HK-2 (cell line): ENCODE results near the gene ELANE.
A peak's percentile ranks its signal among the peaks of the same experiment; 100 is the strongest.
"Not testable (repeated sequence)": the region's sequence is repeated elsewhere in the genome, so short reads cannot be mapped to it uniquely, and the experiment has no call there.

Source experiments
- DNase-seq: peaks from one replicate; pipeline ENCODE4 v3.0.0-alpha.2; 2018; ENCODE audit not compliant: unreplicated experiment

ELANE gene

DNA sequence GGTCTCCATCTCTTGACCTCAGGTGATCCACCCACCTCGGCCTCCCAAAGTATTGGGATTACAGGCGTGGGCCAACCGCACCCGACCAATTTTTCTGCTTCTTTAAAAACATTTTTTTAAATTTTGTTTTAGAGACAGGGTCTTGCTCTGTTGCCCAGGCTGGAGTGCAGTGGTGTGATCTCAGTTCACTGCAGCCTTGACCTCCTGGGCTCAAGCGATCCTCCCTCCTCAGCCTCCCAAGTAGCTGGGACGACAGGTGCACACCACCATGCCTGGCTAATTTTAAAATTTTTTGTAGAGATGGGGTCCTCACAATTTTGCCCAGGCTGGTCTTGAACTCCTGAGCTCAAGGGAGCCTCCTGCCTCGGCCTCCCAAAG, 9.3 kb upstream of the ELANE start:
- not testable (repeated sequence) for DNase-seq

DNA sequence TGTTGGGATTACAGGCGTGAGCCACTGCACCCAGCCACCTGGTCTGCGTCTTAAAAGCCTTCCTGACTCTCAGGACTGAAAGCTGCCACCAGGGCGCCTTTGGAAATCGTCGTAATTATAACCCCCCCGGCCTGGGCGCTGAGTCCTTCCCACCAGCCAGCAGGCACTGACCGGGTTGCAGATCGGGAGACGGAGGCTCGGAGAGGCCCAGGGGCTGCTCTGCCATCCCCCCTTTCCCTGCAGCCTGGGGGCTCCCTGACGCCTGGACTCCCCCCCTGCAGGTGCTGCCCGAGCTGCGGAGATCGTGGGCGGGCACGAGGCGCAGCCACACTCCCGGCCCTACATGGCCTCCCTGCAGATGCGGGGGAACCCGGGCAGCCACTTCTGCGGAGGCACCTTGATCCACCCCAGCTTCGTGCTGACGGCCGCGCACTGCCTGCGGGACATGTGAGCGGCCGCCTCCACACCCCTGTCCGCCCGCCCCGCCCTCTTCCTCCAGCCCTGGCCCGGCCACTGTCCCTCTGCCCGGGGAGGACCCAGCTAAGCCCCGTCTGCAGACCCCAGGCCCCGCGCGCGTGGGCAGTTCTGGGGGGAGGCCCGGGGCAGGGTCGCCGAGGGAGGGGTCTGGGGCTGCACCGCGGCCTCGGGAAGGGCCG, 8.8 kb upstream of the ELANE start:
- DNase-seq = peak; percentile 43

DNA sequence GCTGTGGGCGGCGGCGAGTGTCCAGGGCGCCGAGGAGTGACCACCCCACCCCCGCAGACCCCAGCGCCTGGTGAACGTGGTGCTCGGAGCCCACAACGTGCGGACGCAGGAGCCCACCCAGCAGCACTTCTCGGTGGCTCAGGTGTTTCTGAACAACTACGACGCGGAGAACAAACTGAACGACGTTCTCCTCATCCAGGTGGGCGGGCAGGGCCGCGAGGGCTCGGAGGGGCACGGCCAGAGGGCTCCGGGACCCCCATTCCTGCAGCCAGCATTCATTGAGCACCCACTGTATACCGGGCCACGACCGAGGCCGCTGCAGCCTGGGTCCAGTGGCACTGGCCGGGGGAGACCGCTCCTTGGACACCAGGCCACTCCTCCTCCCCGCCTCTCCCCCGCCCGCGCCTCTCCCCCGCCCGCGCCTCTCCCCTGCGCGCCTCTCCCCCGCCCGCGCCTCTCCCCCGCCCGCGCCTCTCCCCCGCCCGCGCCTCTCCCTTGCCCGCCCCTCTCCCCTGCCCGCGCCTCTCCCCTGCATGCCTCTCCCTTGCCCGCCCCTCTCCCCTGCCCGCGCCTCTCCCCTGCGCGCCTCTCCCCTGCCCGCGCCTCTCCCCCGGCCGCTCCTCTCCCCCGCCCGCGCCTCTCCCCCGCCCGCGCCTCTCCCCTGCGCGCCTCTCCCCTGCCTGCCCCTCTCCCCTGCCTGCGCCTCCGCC, 8.1 kb upstream of the ELANE start:
- DNase-seq = no peak

DNA sequence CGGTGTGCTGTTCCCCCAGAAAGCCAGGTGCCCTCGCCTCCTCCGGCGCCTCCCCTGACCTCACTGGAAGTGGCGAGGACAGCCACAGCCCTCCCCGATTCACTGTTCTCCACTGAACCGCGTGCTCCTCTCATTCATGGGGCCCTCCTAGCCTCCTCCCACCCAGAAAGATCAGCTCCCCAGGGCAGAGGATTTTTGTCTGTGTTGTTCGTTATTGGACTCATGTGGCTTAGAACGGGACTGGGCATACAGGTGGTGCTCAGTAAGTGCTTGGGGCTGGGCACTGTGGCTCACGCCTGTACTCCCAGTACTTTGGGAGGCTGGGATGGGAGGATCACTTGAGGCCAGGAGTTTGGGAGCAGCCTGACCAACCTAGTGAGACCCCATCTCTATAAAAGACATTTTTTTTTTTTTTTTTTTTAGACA, 7.5 kb upstream of the ELANE start:
- no peak for DNase-seq

DNA sequence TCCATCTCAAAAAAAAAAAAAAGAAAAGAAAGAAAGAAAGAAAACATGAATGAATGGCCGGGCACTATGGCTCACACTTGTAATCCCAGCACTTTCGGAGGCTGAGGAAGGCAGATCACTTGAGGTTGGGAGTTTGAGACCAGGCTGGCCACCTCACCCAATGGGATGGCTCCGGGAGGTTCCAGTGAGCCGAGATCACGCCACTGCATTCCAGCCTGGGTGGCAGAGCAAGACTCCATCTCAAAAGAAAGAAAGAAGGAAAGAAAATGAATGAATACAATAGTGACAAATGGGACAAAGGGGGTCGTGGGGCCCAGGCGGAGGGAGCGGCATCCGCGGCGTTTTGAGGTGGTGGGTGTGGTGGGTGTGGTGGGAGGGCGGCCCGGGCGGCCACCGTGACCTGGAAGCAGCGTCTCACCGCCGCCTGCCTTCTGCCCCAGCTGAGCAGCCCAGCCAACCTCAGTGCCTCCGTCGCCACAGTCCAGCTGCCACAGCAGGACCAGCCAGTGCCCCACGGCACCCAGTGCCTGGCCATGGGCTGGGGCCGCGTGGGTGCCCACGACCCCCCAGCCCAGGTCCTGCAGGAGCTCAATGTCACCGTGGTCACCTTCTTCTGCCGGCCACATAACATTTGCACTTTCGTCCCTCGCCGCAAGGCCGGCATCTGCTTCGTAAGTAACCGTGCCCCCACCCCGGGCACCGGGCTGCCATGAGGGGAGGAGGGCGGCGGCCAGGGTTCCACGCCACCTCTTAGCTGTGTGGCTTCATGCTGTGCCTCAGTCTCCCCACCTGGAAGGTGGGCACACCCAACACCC, 6.2 kb upstream of the ELANE start:
- DNase-seq = no peak

DNA sequence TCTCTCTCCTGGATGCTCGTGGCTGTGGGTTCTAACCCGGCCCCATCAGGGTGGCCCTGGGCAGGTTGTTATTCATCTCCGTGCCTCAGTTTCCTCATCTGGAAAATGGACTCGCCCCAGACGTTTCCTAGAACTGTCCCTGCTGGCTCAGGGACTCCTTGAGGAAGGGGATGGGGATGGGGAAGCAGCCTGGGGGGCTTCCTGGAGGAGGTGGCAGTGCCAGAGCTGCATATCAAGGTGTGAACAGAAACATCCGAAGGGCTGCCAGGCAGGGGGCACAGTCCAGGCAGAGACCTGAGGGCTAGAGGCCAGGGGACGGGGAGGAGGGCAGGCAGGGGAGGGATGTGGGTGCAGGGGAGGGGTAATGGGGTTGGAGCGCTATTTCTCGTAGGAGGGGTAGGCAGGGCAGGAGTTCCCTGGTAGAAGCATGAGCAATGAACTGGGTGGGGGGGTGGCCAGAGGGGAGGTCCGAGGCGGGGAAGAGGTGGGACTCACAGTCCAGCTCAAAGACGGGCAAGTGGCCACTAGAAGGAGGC, 3.6 kb upstream of the ELANE start:
- no peak for DNase-seq

DNA sequence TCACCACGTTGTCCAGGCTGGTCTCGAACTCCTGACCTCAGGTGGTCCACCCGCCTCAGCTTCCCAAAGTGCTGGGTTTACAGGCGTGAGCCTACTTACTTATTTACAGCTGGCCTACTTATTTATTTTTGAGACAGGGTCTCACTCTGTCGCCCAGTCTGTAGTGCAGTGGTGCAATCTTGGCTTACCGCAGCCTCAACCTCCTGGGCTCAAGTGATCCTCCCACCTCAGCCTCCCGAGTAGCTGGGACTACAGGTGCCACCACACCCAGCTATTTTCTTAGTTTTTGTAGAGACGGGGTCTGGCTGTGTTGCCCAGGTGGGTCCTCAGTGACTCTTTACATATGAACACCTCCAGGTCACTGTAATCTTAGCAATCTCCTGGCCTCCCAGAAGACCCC, 2.9 kb upstream of the ELANE start:
- not testable (repeated sequence) for DNase-seq

DNA sequence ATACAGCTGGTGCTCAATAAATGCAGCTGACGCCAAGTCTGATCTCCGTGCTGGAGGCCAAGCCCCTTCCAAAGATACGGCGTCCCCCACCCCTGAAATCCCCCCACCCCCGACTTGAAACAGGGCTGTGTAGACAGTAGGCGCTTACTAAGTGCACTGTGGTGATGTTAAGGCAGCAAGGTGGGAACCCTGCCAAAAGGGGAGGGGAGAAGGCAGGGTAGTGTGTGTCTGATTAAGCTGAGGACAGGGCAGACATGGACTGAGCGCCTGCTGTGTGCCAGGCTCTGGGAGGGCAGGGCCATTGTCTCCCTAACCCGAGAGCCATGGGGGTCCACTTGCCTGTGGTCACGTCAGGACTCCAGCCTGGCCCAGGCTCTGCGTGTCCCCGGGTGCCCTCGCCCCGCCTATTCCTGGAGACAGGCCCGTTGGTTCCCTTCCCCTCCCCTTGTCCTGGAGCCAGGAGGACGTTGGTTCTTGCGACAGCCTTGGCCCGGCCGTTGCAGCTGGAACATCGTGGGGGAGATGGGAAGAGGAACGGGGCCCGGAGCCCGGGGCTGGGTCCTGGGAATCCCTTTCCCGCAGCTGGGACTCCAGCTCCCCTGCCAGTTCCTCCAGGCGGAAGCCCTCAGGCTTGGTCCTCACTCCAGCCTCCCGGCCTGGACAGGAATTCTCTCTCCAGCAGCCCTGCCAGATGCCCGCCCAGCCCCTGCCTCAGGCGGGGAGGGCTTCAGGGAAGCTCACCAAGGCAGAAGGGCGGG, 1.7 kb upstream of the ELANE start:
- DNase-seq = peak; percentile 62

DNA sequence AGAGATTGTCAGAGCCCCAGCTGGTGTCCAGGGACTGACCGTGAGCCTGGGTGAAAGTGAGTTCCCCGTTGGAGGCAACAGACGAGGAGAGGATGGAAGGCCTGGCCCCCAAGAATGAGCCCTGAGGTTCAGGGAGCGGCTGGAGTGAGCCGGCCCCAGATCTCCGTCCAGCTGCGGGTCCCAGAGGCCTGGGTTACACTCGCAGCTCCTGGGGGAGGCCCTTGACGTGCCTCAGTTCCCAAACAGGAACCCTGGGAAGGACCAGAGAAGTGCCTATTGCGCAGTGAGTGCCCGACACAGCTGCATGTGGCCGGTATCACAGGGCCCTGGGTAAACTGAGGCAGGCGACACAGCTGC, 1.1 kb upstream of the ELANE start:
- DNase-seq = no peak

DNA sequence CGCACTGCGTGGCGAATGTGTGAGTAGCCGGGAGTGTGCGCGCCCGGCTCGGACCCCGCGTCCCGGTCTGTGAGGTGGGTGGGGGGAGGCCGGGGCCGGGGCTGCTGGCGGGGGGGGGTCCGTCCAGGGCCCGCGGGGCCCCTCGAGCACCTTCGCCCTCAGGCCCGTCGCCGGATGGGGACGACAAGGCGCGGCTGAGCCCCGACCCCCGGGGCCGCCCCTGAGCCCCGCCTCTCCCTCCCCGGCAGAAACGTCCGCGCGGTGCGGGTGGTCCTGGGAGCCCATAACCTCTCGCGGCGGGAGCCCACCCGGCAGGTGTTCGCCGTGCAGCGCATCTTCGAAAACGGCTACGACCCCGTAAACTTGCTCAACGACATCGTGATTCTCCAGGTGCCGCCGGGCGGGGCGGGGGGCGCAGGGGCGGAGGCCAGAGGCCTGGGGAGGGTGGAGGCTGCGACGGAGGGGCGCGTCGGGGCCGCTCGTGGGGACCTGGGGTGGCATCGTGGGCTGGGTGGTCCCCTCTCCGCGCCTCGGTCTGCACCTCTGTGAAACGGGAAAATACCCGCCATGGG, 997 bp downstream of the ELANE start:
- DNase-seq = no peak

DNA sequence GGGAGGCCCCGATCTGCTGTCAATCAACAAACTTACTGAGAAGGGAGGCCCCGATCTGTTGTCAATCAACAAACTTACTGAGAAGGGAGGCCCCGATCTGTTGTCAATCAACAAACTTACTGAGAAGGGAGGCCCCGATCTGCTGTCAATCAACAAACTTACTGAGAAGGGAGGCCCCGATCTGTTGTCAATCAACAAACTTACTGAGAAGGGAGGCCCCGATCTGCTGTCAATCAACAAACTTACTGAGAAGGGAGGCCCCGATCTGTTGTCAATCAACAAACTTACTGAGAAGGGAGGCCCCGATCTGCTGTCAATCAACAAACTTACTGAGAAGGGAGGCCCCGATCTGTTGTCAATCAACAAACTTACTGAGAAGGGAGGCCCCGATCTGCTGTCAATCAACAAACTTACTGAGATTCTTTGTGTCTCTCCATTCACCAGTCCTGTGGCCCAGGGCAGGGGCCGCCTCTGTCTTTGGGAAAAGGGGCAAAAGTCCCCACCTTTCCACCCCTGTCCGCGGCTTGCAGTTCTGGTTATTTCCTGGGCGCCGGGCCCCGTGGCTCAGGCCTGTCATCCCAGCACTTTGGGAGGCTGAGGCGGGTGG, 1.6 kb downstream of the ELANE start:
- DNase-seq = not testable (repeated sequence)

DNA sequence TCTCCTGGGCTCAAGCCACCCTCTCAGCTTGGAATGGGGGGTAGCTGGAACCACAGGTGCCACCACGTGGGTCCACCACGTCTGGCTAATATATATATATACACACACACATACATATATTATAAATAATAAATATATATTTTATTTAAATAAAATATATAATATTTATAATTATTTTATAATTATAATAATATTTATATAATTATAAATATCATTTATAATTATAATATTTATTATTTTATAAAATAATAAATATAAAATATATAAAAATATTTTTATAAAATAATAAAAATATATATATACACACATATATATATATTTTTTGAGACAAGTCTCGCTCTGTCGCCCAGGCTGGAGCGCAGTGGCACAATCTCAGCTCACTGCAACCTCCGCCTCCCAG, 2.4 kb downstream of the ELANE start:
- no peak for DNase-seq

DNA sequence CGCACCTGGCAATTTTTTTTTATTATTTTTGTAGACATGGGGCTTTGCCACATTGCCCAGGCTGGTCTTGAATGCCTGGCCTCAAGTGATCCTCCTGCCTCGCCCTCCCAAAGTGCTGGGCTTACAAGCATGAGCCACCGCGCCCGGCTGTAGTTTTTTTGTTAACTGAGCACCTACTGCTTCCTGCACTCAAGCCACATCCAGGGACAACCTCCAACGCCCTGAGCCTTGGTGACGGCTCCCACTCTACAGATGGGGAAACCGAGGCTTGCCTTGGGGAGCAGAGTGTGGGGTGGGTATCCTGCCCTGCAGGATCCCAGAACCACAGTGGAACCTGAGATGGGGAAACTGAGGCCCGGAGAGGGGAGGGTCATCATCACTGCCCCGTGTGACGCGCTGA, 3.0 kb downstream of the ELANE start:
- DNase-seq = no peak

DNA sequence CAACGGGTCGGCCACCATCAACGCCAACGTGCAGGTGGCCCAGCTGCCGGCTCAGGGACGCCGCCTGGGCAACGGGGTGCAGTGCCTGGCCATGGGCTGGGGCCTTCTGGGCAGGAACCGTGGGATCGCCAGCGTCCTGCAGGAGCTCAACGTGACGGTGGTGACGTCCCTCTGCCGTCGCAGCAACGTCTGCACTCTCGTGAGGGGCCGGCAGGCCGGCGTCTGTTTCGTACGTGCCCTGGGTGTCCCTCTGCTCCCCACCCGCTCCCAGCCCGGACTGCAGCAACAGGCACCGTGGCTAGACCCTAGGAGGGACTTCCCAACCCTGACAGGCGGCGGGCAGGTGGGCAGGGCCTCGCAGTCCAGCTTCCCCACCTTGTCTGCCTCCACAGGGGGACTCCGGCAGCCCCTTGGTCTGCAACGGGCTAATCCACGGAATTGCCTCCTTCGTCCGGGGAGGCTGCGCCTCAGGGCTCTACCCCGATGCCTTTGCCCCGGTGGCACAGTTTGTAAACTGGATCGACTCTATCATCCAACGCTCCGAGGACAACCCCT, 3.5 kb downstream of the ELANE start:
- DNase-seq = no peak

DNA sequence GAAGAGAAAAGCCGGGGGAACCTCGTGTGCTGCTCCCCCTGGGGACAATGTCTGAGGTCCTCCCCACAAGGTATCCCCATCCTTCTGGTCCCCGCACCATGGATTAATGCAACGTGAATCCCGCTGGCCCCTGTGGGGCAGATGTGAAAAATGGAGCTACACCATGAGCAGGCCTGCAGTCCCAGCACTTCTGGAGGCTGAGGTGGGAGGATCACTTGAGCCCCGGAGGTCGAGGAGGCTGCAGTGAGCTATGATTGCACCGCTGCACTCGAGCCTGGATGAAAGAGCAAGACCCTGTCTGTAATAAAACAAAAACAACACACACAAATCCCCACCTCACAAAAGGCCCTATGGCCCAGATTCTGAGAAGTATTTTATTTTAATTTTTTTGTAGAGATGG, 6.2 kb downstream of the ELANE start:
- no peak for DNase-seq

DNA sequence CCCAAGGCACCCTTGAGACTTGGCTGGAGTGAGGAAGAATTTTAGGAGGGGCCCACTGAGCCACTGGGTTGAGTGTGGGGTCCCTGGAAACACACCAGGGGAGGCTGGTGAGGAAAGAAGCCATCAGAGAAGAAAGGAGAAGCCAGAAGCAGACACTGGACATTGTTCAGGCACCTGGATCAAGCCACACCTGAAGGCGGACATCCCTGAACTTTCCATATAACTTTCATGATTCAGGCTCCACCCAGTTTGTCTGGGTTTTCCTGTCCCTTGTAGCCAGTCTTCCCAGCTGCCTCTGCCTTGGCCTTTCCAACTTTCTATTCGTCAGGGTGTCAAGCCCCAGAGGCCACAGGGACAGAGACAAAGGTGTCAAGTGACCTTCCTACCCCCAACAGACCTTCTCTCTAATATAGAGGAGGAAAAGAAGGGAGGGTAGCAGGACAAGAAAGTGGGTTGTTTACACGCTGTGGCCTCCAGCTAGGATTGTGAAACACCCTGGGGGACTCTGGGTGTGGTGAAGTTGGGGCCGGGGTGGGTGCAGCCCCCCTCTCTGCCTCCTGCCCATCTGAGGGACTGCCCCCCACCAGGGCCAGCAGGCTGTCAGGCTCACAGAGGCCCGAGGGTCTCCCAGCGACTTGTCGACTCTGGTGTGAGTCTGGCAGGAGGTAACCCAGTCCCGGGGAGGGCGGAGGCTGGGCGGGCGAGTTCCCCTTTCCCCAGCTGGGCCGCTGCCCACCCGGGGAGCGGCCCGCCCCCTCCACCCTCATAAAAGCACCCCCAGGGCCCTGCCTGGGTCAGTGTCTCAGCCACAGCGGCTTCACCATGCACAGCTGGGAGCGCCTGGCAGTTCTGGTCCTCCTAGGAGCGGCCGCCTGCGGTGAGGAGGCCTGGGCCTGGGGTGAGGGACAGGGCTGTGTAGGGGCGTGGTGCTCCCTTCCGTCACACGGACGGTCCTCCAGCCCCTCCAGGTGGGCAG, 7.1 kb downstream of the ELANE start, which contains the start of gene CFD:
Gene CFD, plus strand, starts transcription at position 797 of the 976 bp plus-strand sequence. Its CDS starts 26 bp downstream, at position 823.
- no peak for DNase-seq

DNA sequence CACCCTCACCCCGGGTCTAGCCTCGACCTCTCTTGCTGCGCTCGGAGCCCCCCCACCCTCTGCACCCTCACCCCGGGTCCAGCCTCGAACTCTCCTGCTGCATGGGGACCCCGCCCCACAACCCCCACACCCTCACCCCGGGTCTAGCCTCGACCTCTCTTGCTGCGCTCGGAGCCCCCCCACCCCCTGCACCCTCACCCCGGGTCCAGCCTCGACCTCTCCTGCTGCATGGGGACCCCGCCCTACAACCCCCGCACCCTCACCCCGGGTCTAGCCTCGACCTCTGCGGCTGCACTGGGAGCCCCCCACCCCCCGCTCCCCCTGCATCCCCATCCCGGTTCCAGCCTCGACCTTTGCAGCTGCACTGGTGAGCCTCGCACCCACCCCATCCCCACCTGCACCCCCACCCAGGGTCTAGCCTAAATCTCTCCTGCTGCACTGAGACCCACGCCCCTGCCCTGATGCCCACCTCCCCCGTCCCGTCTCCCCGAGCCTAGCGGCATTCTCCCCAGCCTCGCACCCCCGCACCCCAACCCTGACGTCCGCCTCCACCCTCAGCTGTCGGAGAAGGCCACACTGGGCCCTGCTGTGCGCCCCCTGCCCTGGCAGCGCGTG, 9.1 kb downstream of the ELANE start:
- DNase-seq = no peak

DNA sequence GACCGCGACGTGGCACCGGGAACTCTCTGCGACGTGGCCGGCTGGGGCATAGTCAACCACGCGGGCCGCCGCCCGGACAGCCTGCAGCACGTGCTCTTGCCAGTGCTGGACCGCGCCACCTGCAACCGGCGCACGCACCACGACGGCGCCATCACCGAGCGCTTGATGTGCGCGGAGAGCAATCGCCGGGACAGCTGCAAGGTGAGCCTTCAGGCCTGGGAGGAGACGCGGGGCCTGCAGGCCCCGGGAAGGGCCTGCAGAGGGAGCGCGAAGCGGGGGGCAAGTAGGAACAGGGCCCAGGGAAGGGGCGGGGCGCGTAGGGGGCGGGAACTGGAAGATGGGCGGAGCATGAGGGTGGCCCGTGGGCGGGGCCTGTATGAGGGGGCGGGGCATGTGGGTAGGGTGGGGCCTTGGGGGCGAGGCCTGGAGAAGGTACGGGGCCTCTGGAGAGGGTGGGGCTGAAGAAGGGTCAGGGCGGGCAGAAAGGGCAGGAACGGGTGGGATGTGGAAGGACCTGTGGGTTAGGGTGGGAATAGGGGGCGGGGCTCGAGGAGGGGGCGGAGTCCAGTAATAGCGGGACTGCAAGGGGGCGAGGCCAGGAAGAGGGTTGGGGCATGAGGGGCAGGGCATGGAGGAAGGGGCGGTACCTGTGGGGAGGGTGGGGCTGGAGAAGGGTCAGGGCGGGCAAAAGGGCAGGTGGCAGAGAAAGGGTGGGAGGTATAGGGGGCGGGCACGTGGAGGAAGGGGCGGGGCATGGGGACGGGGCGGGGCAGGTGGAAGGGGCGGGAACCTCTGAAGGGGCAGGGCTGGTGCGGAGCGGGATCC, 9.9 kb downstream of the ELANE start:
- no peak for DNase-seq
